Measurements from ENCODE around the gene SGIP1.

DNA sequence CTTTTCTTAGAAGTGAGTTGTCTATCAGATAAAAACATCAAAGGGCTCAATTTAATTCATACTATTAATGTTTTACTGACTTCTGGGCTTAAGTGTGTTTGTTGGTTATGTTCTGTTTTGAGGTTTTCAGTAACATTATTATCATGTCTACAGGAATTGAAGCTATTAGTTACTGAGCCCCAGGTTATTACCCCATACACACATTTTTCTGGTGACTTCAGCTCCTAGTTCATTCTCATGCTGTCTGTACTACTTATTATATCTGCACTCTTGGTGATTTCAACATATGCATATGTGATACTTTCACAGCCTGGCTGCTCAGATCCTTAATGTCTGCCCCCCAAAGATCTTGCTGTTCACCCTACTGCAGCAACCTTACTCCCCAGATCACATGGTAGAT lies 27.0 kb upstream of the SGIP1 start:
- TF ChIP-seq, protein P1, sequence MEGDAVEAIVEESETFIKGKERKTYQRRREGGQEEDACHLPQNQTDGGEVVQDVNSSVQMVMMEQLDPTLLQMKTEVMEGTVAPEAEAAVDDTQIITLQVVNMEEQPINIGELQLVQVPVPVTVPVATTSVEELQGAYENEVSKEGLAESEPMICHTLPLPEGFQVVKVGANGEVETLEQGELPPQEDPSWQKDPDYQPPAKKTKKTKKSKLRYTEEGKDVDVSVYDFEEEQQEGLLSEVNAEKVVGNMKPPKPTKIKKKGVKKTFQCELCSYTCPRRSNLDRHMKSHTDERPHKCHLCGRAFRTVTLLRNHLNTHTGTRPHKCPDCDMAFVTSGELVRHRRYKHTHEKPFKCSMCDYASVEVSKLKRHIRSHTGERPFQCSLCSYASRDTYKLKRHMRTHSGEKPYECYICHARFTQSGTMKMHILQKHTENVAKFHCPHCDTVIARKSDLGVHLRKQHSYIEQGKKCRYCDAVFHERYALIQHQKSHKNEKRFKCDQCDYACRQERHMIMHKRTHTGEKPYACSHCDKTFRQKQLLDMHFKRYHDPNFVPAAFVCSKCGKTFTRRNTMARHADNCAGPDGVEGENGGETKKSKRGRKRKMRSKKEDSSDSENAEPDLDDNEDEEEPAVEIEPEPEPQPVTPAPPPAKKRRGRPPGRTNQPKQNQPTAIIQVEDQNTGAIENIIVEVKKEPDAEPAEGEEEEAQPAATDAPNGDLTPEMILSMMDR (conservative IDR thresholded peaks at IDR 0.05; ENCODE audit: low read depth in 2 of 2): no peak
- TF ChIP-seq POLR2AphosphoS5 (IDR thresholded peaks at IDR 0.05; ENCODE audit: low read depth) (no peak), EZH2 (IDR thresholded peaks at IDR 0.05; ENCODE audit: low read depth, unreplicated experiment) (no peak), EZH2phosphoT487 (IDR thresholded peaks at IDR 0.05; ENCODE audit: unreplicated experiment) (no peak), ZNF331 (CRISPR knock-in tag; IDR thresholded peaks at IDR 0.05; ENCODE audit: low read depth) (no peak), JUNB (IDR thresholded peaks at IDR 0.05; ENCODE audit: unreplicated experiment) (no peak), NANOG (IDR thresholded peaks at IDR 0.05; ENCODE audit: borderline replicate concordance) (no peak), STAT1 (IDR thresholded peaks at IDR 0.05; ENCODE audit: unreplicated experiment) (no peak), CREB1 (CRISPR knock-in tag; IDR thresholded peaks at IDR 0.05; ENCODE audit: low read depth) (no peak), ZNF114 (CRISPR knock-in tag; IDR thresholded peaks at IDR 0.05) (no peak)
- TF ChIP-seq, protein P2, sequence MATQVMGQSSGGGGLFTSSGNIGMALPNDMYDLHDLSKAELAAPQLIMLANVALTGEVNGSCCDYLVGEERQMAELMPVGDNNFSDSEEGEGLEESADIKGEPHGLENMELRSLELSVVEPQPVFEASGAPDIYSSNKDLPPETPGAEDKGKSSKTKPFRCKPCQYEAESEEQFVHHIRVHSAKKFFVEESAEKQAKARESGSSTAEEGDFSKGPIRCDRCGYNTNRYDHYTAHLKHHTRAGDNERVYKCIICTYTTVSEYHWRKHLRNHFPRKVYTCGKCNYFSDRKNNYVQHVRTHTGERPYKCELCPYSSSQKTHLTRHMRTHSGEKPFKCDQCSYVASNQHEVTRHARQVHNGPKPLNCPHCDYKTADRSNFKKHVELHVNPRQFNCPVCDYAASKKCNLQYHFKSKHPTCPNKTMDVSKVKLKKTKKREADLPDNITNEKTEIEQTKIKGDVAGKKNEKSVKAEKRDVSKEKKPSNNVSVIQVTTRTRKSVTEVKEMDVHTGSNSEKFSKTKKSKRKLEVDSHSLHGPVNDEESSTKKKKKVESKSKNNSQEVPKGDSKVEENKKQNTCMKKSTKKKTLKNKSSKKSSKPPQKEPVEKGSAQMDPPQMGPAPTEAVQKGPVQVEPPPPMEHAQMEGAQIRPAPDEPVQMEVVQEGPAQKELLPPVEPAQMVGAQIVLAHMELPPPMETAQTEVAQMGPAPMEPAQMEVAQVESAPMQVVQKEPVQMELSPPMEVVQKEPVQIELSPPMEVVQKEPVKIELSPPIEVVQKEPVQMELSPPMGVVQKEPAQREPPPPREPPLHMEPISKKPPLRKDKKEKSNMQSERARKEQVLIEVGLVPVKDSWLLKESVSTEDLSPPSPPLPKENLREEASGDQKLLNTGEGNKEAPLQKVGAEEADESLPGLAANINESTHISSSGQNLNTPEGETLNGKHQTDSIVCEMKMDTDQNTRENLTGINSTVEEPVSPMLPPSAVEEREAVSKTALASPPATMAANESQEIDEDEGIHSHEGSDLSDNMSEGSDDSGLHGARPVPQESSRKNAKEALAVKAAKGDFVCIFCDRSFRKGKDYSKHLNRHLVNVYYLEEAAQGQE (IDR thresholded peaks at IDR 0.05; ENCODE audit: unreplicated experiment): no peak
- TF ChIP-seq, protein P3, sequence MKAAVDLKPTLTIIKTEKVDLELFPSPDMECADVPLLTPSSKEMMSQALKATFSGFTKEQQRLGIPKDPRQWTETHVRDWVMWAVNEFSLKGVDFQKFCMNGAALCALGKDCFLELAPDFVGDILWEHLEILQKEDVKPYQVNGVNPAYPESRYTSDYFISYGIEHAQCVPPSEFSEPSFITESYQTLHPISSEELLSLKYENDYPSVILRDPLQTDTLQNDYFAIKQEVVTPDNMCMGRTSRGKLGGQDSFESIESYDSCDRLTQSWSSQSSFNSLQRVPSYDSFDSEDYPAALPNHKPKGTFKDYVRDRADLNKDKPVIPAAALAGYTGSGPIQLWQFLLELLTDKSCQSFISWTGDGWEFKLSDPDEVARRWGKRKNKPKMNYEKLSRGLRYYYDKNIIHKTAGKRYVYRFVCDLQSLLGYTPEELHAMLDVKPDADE (IDR thresholded peaks at IDR 0.05): no peak

Measured in GM23338 (cell line).